H9 (cell line): ENCODE results near the gene POLDIP3. TPM values are rescaled to one million over a fixed set of nuclear protein-coding genes. Genes with fewer than 3 reads are reported as not detected.

ENCODE experiments used
- DNase-seq: peaks from one replicate; pipeline ENCODE4 v3.0.0-alpha.2; 2017
- H2AFZ ChIP-seq: one replicate; pipeline ENCODE4 v1.6.1; 2013; ENCODE audit warnings: mild to moderate bottlenecking, low read length, control low read depth, moderate library complexity
- H2AK5ac ChIP-seq: 2 replicates; pipeline ENCODE4 v1.6.1; 2013; ENCODE audit warnings: low read length, control low read depth, mixed read lengths; ENCODE audit not compliant: insufficient read length
- H2BK120ac ChIP-seq: one replicate; pipeline ENCODE4 v1.6.1; 2013; ENCODE audit warnings: low read depth, mild to moderate bottlenecking, low read length, control low read depth, inconsistent platforms; ENCODE audit not compliant: poor library complexity, severe bottlenecking
- H2BK12ac ChIP-seq: 2 replicates; pipeline ENCODE4 v1.6.1; 2013; ENCODE audit warnings: low read length, control low read depth, mixed read lengths, low read depth; ENCODE audit not compliant: insufficient read length
- H2BK15ac ChIP-seq: 2 replicates; pipeline ENCODE4 v1.6.1; 2013; ENCODE audit warnings: low read depth, low read length, control low read depth
- H2BK20ac ChIP-seq: one replicate; pipeline ENCODE4 v1.6.1; 2013; ENCODE audit warnings: low read depth, mild to moderate bottlenecking, low read length, control low read depth, inconsistent platforms; ENCODE audit not compliant: poor library complexity, severe bottlenecking
- H2BK5ac ChIP-seq: 2 replicates; pipeline ENCODE4 v1.6.1; 2013; ENCODE audit warnings: low read length, control low read depth, mixed read lengths; ENCODE audit not compliant: insufficient read length
- H3K14ac ChIP-seq: 2 replicates; pipeline ENCODE4 v1.6.1; 2013; ENCODE audit warnings: low read length, control low read depth; ENCODE audit not compliant: insufficient read depth
- H3K18ac ChIP-seq: 2 replicates; pipeline ENCODE4 v1.6.1; 2013; ENCODE audit warnings: low read depth, mild to moderate bottlenecking, mixed read lengths, low read length, control low read depth; ENCODE audit not compliant: insufficient read length
- H3K23ac ChIP-seq: 2 replicates; pipeline ENCODE4 v1.6.1; 2013; ENCODE audit warnings: low read length, control low read depth, mixed read lengths, low read depth; ENCODE audit not compliant: insufficient read length
- H3K23me2 ChIP-seq: 2 replicates; pipeline ENCODE4 v1.6.1; 2013; ENCODE audit warnings: low read depth, mild to moderate bottlenecking, mixed read lengths, low read length, control low read depth; ENCODE audit not compliant: insufficient read length, poor library complexity, severe bottlenecking
- H3K27ac ChIP-seq: 2 replicates; pipeline ENCODE4 v1.5.1; 2013; ENCODE audit warnings: low read length, control low read depth, mixed read lengths, low read depth; ENCODE audit not compliant: insufficient read length
- H3K27me3 ChIP-seq: 2 replicates; pipeline ENCODE4 v1.6.1; 2013; ENCODE audit warnings: low read length, control low read depth, inconsistent platforms; ENCODE audit not compliant: insufficient read depth
- H3K4ac ChIP-seq: 2 replicates; pipeline ENCODE4 v1.6.1; 2013; ENCODE audit warnings: low read depth, mild to moderate bottlenecking, control low read depth, inconsistent platforms, low read length, moderate library complexity
- H3K4me1 ChIP-seq: 2 replicates; pipeline ENCODE4 v1.6.1; 2013; ENCODE audit warnings: low read length, control low read depth, inconsistent platforms; ENCODE audit not compliant: insufficient read depth
- H3K4me2 ChIP-seq: 2 replicates; pipeline ENCODE4 v1.6.1; 2013; ENCODE audit warnings: low read length, control low read depth, mixed read lengths; ENCODE audit not compliant: insufficient read length, insufficient read depth
- H3K56ac ChIP-seq: 2 replicates; pipeline ENCODE4 v1.6.1; 2013; ENCODE audit warnings: low read depth, mild to moderate bottlenecking, mixed read lengths, low read length, control low read depth; ENCODE audit not compliant: insufficient read length
- H3K79me1 ChIP-seq: 2 replicates; pipeline ENCODE4 v1.6.1; 2013; ENCODE audit warnings: low read depth, mild to moderate bottlenecking, moderate library complexity, low read length, control low read depth, inconsistent platforms; ENCODE audit not compliant: insufficient read depth, poor library complexity, severe bottlenecking
- H3K79me2 ChIP-seq: 2 replicates; pipeline ENCODE4 v1.6.1; 2013; ENCODE audit warnings: low read length, control low read depth, inconsistent platforms; ENCODE audit not compliant: insufficient read depth
- H3K9ac ChIP-seq: 2 replicates; pipeline ENCODE4 v1.6.1; 2013; ENCODE audit warnings: low read length, control low read depth, mixed read lengths; ENCODE audit not compliant: insufficient read length; ENCODE audit errors: extremely low read depth
- H3K9me3 ChIP-seq: one replicate; pipeline ENCODE4 v1.6.1; 2013; ENCODE audit warnings: low read depth, low read length, inconsistent platforms; ENCODE audit not compliant: control insufficient read depth
- H3T11ph ChIP-seq: one replicate; pipeline ENCODE4 v1.6.1; 2013; ENCODE audit warnings: mild to moderate bottlenecking, low read length, control low read depth, inconsistent platforms
- H4K20me1 ChIP-seq: one replicate; pipeline ENCODE4 v1.6.1; 2013; ENCODE audit not compliant: control insufficient read depth, insufficient read length, insufficient read depth
- H4K5ac ChIP-seq: 2 replicates; pipeline ENCODE4 v1.6.1; 2013; ENCODE audit warnings: low read depth, mild to moderate bottlenecking, mixed read lengths, low read length, control low read depth; ENCODE audit not compliant: insufficient read length
- H4K8ac ChIP-seq: replicated peaks from 2 replicates; pipeline ENCODE4 v1.6.1; 2013; ENCODE audit warnings: low read length, control low read depth, mixed read lengths, low read depth; ENCODE audit not compliant: insufficient read length
- H4K91ac ChIP-seq: 2 replicates; pipeline ENCODE4 v1.6.1; 2013; ENCODE audit warnings: low read depth, mild to moderate bottlenecking, moderate library complexity, mixed read lengths, low read length, control low read depth; ENCODE audit not compliant: insufficient read length
- H3K27ac Mint-ChIP-seq, 3 experiments: 2 replicates in 2 of 3; 3 replicates in 1 of 3; pipeline ENCODE4 v1.8.0; 2020 to 2021; ENCODE audit warnings: mixed read lengths in 3 of 3, mild to moderate bottlenecking in 1 of 3, moderate library complexity in 1 of 3
- H3K27me3 Mint-ChIP-seq: 2 replicates; pipeline ENCODE4 v1.8.0; 2021; ENCODE audit warnings: low read depth, mild to moderate bottlenecking, moderate library complexity, mixed read lengths
- H3K36me3 Mint-ChIP-seq, 3 experiments: 2 replicates in 2 of 3; 3 replicates in 1 of 3; pipeline ENCODE4 v1.8.0; 2020 to 2021; ENCODE audit warnings: low read depth in 3 of 3, mixed read lengths in 3 of 3; ENCODE audit not compliant: insufficient read depth in 1 of 3
- H3K4me1 Mint-ChIP-seq, 2 experiments: 2 replicates each; pipeline ENCODE4 v1.8.0; 2020; ENCODE audit warnings: mixed read lengths in 2 of 2
- H3K4me3 Mint-ChIP-seq, 2 experiments: 2 replicates in 1 of 2; 3 replicates in 1 of 2; pipeline ENCODE4 v1.8.0; 2020 to 2021; ENCODE audit warnings: mild to moderate bottlenecking in 2 of 2, mixed read lengths in 2 of 2, moderate library complexity in 1 of 2
- H3K9me3 Mint-ChIP-seq, 2 experiments: 2 replicates in 1 of 2; 3 replicates in 1 of 2; pipeline ENCODE4 v1.8.0; 2020; ENCODE audit warnings: mild to moderate bottlenecking in 2 of 2, mixed read lengths in 2 of 2, moderate library complexity in 1 of 2
- WGBS: extraction: QIAGEN DNeasy Blood & Tissue Kit; methylation state at CpG from one replicate; pipeline ENCODE4 v1.1.7; 2013; ENCODE audit warnings: missing lambda C conversion rate, low lambda C conversion rate, mixed read lengths; ENCODE audit not compliant: insufficient read length; ENCODE audit errors: extremely low coverage; 5-methylcytosine and 5-hydroxymethylcytosine counted together
- total RNA-seq: library from RNA; stranded (reverse); gene quantifications from 2 replicates; pipeline ENCODE4 v1.2.1, GENCODE V29; 2021
- TF ChIP-seq, protein P1 (sequence below): fragments of 200-600 bp; sonication (generic); conservative IDR thresholded peaks from 3 replicates; pipeline ENCODE4 v1.8.0; 2021; ENCODE audit warnings: antibody characterized with exemption, mild to moderate bottlenecking

The POLDIP3 gene
- total RNA-seq, 1 experiment from 2014 or later: 90.8 TPM

- Histone ChIP-seq H4K8ac (no peak overlapping the region), H3K4ac (no peak overlapping the region), H2AFZ (no peak overlapping the region), H2BK12ac (no peak overlapping the region), H3K79me2 (no peaks in the 10 kb centered on the region), H2BK15ac (no peak overlapping the region), H3K56ac (no peak overlapping the region), H3K18ac (no peak overlapping the region), H4K5ac (no peak overlapping the region), H4K91ac (no peak overlapping the region), H3K4me2 (no peak overlapping the region), H2AK5ac (no peak overlapping the region), H2BK5ac (no peak overlapping the region), H3K23ac (no peak overlapping the region), H3K4me1 (no peaks in the 10 kb centered on the region), H2BK20ac (no peak overlapping the region), H3K27ac (no peak overlapping the region), H2BK120ac (no peak overlapping the region), H3K23me2 (peaks cover 4% of the 10 kb centered on the region), H4K20me1 (no peaks in the 10 kb centered on the region), H3K79me1 (no peaks in the 10 kb centered on the region), H3K9ac (no peak overlapping the region), H3K14ac (no peak overlapping the region), H3K27me3 (no peaks in the 10 kb centered on the region), H3T11ph (no peak overlapping the region), H3K9me3 (no peaks in the 10 kb centered on the region)
- Mint-ChIP-seq H3K36me3 (no peaks in the 10 kb centered on the region), H3K4me1 (peaks cover 0 to 15% of the 10 kb centered on the region in 2 experiments; a peak in 2 of 4 replicates), H3K27me3 (peaks cover 2% of the 10 kb centered on the region; the same call in 1 of the 2 replicates), H3K27ac (0 out of 7 replicates have a peak overlapping the region, but pooled peaks of 1 of the 3 experiments have one; percentile 33), H3K9me3 (no peaks in the 10 kb centered on the region), H3K4me3 (no peak overlapping the region)
- DNase-seq: no peak
- no CpG with 5 or more reads among the region's 7 CpGs for WGBS
- TF ChIP-seq, protein P1, sequence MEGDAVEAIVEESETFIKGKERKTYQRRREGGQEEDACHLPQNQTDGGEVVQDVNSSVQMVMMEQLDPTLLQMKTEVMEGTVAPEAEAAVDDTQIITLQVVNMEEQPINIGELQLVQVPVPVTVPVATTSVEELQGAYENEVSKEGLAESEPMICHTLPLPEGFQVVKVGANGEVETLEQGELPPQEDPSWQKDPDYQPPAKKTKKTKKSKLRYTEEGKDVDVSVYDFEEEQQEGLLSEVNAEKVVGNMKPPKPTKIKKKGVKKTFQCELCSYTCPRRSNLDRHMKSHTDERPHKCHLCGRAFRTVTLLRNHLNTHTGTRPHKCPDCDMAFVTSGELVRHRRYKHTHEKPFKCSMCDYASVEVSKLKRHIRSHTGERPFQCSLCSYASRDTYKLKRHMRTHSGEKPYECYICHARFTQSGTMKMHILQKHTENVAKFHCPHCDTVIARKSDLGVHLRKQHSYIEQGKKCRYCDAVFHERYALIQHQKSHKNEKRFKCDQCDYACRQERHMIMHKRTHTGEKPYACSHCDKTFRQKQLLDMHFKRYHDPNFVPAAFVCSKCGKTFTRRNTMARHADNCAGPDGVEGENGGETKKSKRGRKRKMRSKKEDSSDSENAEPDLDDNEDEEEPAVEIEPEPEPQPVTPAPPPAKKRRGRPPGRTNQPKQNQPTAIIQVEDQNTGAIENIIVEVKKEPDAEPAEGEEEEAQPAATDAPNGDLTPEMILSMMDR: no peak
Observed at GRCh38 chr22:42654436-42655073, 39.9 kb upstream of the POLDIP3 start.
